Cardiac fibroblast (primary cell): ENCODE measurements around the gene LNX2.

ENCODE experiments used
- DNase-seq, 2 donors: peaks; one replicate each; pipeline versions ENCODE4 v3.0.0 to v3.0.0-alpha.2; 2010; ENCODE audit warnings: low read depth in 2 of 2
- H3K4me3 ChIP-seq, 2 donors: replicated peaks in 1 of 2; 1 replicate in 1 of 2; 2 replicates in 1 of 2; pipeline ENCODE4 v1.5.1; 2011; ENCODE audit warnings: low read depth in 2 of 2, low read length in 2 of 2, mild to moderate bottlenecking in 2 of 2, moderate library complexity in 1 of 2
- TF ChIP-seq, protein P1 (sequence below): IDR thresholded peaks from one replicate; pipeline ENCODE4 v1.5.1; 2011; ENCODE audit warnings: low read depth, mild to moderate bottlenecking, low read length, inconsistent platforms

Gene LNX2

DNA sequence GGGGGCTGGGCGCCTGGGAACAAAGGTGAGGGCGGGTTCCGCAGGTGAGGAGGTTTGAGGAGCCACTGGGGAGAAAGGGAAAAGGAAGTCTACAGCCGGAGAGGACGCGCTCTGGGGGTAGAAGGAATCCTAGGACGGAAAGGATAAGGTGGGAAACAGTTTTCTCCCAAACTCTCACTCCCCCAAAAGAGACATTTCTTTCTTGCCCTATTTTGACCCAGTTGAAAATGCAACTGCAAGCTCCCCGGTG lies 712 bp upstream of the LNX2 start:
- TF ChIP-seq, protein P1, sequence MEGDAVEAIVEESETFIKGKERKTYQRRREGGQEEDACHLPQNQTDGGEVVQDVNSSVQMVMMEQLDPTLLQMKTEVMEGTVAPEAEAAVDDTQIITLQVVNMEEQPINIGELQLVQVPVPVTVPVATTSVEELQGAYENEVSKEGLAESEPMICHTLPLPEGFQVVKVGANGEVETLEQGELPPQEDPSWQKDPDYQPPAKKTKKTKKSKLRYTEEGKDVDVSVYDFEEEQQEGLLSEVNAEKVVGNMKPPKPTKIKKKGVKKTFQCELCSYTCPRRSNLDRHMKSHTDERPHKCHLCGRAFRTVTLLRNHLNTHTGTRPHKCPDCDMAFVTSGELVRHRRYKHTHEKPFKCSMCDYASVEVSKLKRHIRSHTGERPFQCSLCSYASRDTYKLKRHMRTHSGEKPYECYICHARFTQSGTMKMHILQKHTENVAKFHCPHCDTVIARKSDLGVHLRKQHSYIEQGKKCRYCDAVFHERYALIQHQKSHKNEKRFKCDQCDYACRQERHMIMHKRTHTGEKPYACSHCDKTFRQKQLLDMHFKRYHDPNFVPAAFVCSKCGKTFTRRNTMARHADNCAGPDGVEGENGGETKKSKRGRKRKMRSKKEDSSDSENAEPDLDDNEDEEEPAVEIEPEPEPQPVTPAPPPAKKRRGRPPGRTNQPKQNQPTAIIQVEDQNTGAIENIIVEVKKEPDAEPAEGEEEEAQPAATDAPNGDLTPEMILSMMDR, result no peak
- no peak for DNase-seq

DNA sequence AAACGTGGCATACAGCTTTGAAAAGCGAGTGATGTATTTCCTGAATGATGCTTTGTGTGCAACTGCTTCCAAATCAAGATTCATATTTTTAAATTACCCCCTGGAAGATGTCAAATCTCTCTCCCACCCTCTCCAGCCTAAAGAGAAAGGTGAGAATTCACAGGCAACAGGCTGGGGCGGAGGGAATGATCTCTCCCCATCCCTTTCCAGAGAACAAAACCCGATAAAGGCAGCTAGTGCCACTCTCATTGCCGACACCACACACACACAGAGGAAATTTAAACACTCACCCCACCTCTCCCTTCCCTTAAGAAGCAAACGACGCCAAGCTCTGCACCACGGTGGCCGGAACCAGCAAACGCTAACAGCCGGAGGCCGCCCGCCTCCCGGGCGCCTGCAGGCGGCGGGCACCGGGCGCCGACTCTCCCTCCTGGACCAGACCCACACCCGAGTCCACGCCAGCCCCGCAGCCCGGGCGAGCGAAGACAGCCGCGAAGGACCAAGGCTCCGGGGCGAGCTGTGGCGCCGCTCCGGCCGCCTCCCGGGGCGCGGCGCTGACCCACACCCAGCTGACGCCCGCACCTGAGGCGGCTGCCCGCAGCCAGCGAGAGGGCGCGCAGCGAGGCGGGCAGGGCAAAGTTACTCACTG lies 477 bp downstream of the LNX2 start:
- DNase-seq, result peak; percentile 33 to 46
- TF ChIP-seq, protein P1, result no peak
- peak overlapping the region; percentile 68 to 88 for H3K4me3 ChIP-seq

More for the DNA sequence above, 712 bp upstream of the LNX2 start:
- H3K4me3 ChIP-seq, result peak overlapping the region; percentile 68 to 88

DNA sequence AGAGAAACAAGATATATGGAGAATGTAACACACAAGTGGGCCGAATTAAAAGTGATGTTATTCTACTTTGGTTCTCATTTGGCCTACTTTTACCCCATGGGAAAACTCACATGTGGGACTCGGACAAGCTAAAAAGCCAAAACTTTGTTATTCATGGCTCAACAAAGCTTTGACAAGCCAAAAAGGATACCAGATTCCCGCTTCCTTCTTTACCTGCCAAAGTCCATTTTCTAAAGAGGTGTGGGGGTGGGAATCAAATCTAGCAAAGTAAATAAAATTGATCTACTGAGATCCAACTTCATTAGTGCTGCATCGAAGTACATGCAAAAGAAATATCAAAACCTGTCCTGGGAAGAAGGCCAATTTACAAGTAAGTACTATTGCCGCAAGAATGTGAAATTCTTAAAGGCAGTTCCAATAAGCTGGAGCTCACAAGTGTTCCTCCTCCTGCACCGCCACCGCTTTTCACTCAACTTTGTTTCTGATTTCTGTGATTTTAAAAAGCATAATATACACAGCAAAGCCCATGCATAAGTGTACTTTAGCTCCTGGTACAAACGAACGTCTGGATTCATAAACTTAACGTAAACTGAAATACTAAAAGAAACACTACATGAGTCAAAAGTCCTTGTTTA lies 1.1 kb downstream of the LNX2 start:
- DNase-seq, result peak; percentile 54 to 67
- peak overlapping the region; percentile 68 to 88 for H3K4me3 ChIP-seq
- TF ChIP-seq, protein P1, result no peak

DNA sequence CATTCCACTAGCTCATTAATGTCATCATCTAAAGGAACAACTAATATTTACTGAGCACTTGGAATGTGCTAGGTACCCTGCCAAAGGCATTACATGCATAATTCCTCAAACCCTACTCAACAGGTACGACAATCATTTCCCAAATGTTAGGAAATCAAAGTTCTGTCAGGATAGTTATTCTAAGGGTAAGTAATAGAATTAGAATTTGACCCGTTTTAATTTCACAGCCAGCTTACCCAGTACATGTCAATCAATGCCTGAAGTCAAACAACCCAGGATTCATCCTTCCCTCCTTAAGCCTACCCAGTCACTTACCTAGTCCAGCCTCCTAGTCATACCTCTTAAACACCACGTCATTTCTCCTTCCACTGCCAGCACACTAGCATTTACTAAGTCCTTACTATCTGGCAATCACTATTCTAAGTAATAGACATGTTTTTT lies 2.4 kb downstream of the LNX2 start:
- TF ChIP-seq, protein P1, result no peak
- no peak overlapping the region for H3K4me3 ChIP-seq
- DNase-seq, result no peak

DNA sequence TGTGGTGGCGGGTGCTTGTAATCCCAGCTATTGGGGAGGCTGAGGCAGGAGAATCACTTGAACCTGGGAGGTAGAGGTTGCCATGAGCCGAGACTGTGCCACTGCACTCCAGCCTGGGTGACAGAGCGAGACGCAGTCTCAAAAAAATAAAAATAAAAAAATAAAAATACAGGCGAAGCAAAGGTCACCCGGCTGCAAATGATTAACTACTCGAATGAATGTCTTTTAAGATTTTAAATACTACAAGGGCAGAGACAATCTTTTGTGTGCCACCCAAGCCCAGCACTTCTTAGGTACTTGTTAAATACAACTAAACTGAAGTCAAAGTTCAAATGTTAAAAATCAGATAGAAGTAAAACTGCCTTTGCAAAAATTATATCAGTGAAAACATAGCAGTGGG lies 6.7 kb downstream of the LNX2 start:
- H3K4me3 ChIP-seq, result no peak overlapping the region
- TF ChIP-seq, protein P1, result no peak
- DNase-seq, result no peak

DNA sequence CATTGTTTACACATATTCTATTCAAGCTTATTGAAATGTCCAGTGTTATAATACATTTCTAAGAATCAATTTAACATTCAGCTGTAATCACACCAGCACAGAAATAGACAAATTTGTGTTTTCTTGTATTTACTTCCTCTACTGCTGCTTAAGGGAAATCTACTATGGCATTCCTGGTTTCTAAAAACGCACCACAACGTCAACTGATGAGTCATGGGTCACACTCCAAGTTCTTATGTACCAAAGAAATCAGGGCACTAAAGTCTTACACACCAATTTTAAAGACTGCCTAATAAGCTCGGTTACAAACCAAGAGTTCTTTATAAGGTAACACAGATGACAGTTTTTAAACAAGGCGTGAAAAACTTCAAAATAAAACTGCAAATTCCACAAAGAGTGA lies 13.2 kb downstream of the LNX2 start:
- no peak overlapping the region for H3K4me3 ChIP-seq
- TF ChIP-seq, protein P1, result no peak
- peak; percentile 88 to 89 for DNase-seq
